Endometrial microvascular endothelial cells (primary cell): ENCODE data around the gene KCNJ5. TPM values are rescaled to one million over a fixed set of nuclear protein-coding genes. Genes with fewer than 3 reads are reported as not detected.

Source experiments
- in situ Hi-C: cut with HindIII; loops from 2 replicates; pipeline ENCODE4 v1.10.0; 2017; ENCODE audit warnings: low sequenced_read_pairs, low pct_unique_long_range_greater_than_20kb; ENCODE audit errors: inconsistent ontology term
- total RNA-seq: library from RNA; depleted of rRNA; stranded (reverse); fragments of >200 nt; gene quantifications from one replicate; pipeline ENCODE4 v1.2.3, GENCODE V29; 2015; ENCODE audit errors: inconsistent ontology term

Gene KCNJ5
- total RNA-seq, 1 donor from 2014 or later, result not detected

DNA sequence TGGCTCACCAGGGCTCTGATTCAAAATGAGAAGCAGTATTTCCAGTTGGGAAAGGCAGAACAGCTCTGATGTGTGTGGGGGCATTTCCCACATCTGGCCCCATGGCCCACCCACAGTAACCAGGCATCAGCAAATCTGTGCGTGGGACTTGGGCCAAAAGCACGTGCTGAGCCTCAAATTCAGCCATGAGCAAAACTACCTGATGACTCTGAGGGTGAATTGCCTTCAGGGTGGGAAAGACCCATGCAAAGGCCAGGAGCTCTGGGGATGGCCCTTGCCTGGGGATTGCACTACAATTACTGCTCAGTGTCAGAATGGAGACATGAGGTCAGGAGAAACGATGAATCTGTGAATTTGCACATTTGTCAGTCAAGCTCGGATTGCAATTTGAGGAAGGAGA lies 30.6 kb downstream of the KCNJ5 start:
- in situ Hi-C loops, result no loop called here

- in situ Hi-C loops, result no loop called here
These were observed 32.9 kb downstream of the KCNJ5 start for GRCh38 chr11:128924104-128924503.

DNA sequence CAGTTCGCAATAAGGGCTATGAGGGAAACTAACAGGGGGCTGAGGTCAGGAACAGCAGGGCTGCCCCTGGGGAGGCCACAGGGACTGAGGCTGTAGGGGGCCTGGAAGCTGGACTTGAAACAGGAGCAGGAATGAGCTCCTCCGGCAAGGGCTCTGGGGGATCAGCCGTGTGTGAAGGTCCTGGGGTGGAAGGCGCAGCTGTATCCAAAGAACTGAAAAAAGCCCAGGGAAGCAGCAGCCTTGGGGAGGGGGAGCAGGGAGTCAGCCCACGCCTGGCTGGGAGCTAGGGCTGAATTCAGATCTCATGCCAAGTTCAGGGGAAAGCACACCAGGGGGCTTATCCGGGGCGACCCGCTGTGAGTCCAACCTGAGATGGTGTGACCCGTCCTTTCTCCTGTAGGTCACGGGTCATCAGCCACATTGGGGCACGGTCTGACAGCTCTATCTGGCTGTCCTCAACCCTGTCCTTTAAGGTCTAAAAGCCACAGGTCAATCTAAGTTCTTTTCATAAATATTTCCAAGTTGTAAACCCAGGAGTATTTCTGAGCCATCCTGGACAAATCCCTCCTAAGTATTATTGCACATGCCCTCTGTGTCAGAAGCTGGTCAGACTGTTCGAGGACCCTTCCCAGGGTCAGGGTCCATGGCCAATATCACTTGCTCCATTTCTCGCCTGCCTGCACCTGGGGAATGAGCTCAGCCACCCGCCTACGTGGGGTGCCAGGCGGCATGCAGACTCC lies 33.5 kb downstream of the KCNJ5 start:
- in situ Hi-C loops, result no loop called here

GRCh38 chr11:128925250-128925600 lies 34.1 kb downstream of the KCNJ5 start:
- in situ Hi-C loops, result no loop called here

GRCh38 chr11:128926000-128926399 lies 34.8 kb downstream of the KCNJ5 start:
- in situ Hi-C loops, result no loop called here

DNA sequence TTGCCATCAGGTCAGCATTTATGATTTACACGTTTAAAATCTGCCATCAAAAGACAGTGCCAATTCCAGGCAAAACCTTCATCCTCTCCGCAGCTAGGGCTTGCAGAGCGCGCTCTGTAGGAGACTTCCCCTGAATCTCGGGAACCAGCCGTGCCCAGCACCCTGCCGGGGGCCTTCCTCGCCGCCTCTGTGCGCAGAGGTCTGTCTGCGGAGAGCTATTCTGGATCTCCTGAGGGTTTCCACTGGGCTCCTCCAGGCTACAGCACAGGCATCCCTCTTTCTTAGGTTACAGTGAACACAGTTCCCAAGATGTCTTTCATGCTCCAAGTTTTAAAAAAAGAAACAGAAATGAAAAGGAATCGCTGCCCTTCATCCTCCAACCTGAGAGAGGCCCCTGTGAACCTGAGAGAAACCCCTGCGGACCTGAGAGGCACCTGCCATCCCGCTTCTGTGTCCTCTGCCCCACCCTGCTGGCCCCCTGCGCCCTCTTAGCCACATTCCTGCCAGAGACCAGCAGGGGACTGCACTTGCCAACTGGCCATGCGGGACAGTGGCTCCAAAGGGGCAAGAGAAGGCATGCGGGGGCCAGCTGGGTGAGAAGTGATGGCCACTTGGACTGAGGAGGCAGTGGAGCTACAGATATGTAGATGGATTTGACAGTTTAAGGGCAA lies 35.4 kb downstream of the KCNJ5 start:
- in situ Hi-C loops, result no loop called here

GRCh38 chr11:128927108-128927461 lies 35.9 kb downstream of the KCNJ5 start:
- in situ Hi-C loops, result no loop called here

DNA sequence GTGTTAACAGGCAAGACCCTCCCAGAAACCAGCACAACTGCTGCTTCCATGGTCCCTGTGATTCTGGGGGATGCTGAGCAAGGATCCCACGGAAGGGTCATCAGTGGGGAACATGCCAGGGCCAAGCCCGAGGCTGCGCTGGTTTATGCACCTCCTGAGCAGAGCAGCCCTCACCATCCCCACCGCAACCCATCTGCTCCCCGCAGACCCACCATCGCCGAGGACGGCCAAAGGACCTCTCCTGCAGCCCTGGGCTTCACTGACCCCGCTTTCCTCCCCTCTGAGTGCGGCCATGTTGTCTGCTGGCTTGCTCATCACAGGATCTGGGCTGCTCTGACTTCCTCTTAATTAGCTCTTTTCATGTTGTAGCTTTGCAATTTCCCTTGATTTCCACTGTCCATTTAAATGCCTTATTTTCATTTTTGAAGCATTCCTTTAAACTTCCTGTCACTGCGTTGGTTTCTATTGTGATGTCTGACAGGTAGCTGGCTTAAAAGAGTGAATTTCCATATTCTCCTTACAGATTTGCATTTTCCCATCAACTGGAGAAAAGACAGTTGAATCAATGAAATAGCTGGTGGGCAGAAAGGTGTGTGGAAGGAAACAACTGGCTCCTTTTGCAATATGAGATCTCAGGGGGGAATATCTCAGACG lies 36.7 kb downstream of the KCNJ5 start:
- in situ Hi-C loops, result no loop called here

GRCh38 chr11:128928400-128928799 lies 37.2 kb downstream of the KCNJ5 start:
- in situ Hi-C loops, result no loop called here

DNA sequence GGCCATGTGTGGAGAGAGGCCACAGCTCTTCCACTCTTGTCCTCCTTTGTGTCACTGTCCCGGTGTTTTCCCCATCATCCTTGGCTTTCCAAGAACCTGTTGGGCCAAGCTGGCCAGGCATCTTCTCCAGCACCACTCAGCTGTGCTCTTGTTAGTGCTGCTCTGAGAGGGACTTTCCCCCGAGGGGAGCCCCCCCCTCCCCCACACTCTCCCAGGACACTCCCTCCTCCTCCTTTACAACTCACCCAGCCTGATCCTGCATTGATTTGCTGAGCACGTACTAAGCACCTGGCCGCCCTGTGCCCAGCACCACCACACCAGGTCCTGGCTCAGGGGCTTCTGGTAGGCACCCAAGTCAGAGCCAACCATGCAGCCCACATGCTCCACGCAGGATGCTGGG lies 38.3 kb downstream of the KCNJ5 start:
- in situ Hi-C loops, result no loop called here

GRCh38 chr11:128929991-128930390 lies 38.8 kb downstream of the KCNJ5 start:
- in situ Hi-C loops, result no loop called here

DNA sequence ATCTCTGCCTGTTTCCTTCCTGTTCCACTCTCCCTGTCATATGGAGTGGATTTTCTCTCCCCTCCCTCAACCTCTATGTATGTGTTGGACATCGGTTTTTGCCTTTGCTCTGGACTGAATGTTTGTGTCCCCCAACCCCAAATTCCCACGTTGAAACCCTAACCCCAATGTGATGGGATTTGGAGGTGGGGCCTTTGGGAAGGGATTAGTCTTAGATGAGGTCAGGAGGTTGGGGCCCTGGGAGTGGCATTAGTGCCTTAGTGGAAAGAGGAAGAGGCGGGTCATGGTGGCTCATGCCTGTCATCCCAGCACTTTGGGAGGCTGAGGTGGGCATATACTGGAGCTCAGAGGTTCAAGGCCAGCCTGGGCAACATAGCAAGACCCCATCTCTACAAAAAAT lies 39.9 kb downstream of the KCNJ5 start:
- in situ Hi-C loops, result no loop called here

- in situ Hi-C loops, result no loop called here
These were observed 40.5 kb downstream of the KCNJ5 start for GRCh38 chr11:128931668-128932067.

DNA sequence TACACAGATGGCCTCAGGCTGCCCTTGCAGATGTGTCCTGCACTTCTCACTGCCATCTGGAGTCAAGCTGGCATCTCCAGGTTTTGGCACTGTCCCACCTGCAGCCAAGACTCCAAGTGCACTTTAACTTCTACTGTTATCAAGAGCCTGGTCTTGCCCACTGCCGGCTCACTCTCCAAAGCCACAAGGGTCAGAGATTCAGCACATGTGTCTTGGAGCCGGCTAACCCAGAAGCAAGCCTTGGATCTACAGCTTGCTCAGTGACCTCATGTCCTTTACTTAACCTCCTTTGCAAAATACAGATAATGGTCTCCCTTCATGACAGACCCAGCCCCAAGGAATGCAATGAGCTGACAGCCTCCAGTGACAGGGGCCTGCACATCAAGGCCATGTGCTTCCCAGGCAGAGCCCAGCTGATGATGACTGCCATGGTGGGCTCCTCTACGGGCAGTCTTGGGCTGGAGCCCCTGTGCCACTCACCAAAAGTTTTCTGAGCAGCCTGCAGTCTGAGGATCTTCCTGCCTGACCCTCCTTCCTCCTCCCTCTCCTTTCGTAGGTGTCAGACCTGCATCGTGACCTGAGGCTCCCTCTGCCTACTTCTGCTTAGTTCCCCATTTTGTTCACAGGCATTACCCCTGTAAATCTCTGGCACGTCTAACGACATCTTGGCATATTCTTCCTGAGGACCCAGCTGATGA lies 42.5 kb downstream of the KCNJ5 start:
- in situ Hi-C loops, result no loop called here

DNA sequence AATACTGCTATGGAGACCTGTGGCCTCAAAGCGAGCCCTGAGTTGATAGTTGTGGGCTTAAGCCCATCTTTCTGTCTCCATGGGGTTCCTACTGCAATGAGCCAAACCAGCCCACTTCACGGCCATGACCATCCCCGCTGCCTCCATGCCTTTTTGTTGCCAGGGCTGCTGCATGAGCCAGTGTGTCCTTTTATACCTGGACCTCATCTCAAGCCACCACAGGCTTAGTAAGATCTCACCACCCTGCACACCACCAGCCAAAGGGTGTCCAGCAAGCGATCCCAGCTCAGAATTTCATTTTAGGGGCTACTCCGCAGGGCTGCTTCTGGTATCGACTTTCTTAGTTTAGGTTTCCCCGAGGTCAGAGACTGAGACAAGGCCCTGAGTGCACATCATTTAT lies 43.2 kb downstream of the KCNJ5 start:
- in situ Hi-C loops, result no loop called here

DNA sequence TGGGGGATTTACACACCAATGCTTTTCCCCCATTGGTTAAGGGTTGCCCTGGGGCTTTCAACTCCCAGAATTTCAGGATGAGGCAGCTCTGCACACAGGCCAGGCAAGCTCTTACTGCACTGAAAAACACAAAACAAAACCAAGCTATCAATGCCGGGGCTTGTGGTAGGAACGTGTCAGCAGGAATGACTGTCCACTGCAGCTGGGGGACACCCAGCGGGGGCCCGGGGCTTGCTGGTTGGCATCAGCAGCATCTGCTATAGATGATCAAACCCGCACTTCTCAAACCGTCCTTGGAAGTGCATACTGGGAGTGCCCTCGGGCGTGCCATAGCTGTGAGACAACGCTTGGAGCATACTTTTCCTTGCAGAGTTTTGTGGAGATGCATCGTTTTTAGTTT lies 43.8 kb downstream of the KCNJ5 start:
- in situ Hi-C loops, result no loop called here

- in situ Hi-C loops, result no loop called here
These were observed 45.6 kb downstream of the KCNJ5 start for GRCh38 chr11:128936606-128937251.

DNA sequence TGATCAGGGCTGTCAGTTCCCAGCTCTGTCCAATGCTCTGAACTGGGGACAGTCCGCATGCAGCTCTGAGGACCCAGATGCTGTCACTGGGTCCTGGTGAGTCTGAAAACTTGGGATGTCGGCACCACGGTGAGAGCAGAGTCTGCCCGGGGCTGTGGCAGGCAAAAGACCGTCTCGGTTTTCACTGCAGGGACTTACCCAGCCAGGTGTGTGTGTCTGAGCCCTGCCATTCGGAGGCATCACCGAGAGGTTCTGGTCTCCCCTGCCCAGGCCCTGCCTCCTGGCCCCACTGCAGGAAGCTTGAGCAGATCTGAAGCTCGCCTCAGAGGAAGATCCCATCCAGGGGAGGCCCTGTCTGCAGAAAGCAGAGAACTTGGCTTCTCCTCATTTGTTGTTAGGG lies 46.3 kb downstream of the KCNJ5 start:
- in situ Hi-C loops, result no loop called here

DNA sequence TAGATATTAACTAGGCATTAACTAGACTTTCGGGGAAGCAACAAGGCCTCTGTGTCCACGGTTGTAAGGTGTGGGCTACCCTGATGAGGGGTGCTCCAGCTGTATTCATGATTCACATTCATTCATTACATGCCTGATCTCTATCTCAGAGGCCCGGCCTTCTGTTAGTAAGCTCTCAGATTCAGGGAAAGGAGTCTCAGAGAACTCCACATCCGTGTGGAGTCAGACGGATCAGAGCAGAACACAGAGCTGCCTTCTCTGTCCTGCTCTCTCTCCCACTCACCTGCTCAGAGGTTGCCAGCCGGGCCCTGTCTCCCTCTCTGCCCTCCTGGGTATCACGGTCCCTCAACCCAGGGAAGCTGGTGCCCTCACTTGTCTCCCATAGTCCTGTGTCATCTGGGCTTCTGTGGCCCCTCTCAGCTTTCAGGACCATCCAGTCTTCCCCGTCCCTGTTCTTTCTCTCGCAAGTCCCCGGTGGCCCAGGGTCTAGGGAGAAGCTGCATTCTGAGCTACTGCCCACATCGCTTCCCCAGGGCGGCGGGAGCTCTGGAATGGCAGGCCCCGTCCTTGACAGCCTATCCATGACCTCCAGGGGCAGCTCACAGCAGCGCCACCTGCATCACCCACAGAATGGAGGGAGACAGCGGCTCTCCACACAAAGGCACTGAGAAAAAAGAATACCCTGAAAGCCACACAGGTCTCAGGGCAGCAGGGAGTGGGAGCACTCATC lies 47.2 kb downstream of the KCNJ5 start:
- in situ Hi-C loops, result no loop called here
